Keratinocyte (primary cell): ENCODE data around the gene MRPS35. TPM values are rescaled to one million over a fixed set of nuclear protein-coding genes. Genes with fewer than 3 reads are reported as not detected.

Experiments used
- DNase-seq: peaks from one replicate; pipeline ENCODE4 v3.0.0-alpha.2; 2011; ENCODE audit warnings: low read depth, missing footprints, low spot score
- FAIRE-seq: peaks from 2 replicates; lab custom pipeline; 2011; peaks lifted over from hg19 to GRCh38; lab: Jason Lieb, UNC
- H2AFZ ChIP-seq: 2 replicates; pipeline ENCODE4 v1.6.0; 2012; ENCODE audit warnings: low read length, control low read depth, inconsistent platforms; ENCODE audit not compliant: control insufficient read depth
- H3K27ac ChIP-seq: 2 replicates; pipeline ENCODE4 v1.5.1; 2011; ENCODE audit warnings: low read length; ENCODE audit not compliant: control insufficient read depth, insufficient read depth
- H3K27me3 ChIP-seq: 3 replicates; pipeline ENCODE4 v1.6.0; 2011; ENCODE audit warnings: low read length; ENCODE audit not compliant: control insufficient read depth, insufficient read depth; ENCODE audit errors: extremely low read depth
- H3K36me3 ChIP-seq, 2 experiments: 2 replicates in 1 of 2; 3 replicates in 1 of 2; pipeline ENCODE4 v1.5.1; 2011; ENCODE audit warnings: low read length in 2 of 2, mild to moderate bottlenecking in 1 of 2; ENCODE audit not compliant: control insufficient read depth in 2 of 2, insufficient read depth in 2 of 2; ENCODE audit errors: extremely low read depth in 1 of 2
- H3K4me1 ChIP-seq: 3 replicates; pipeline ENCODE4 v1.5.1; 2011; ENCODE audit warnings: low read length; ENCODE audit not compliant: control insufficient read depth, insufficient read depth; ENCODE audit errors: extremely low read depth
- H3K4me2 ChIP-seq: 3 replicates; pipeline ENCODE4 v1.6.0; 2011; ENCODE audit warnings: low read depth, low read length; ENCODE audit not compliant: control insufficient read depth, insufficient read depth; ENCODE audit errors: extremely low read depth
- H3K4me3 ChIP-seq, 3 experiments: fragments of 200-600 bp in 1 of 3; sonication (generic) in 1 of 3; 2 replicates in 2 of 3; 3 replicates in 1 of 3; pipeline ENCODE4 v1.5.1; 2011 to 2016; ENCODE audit warnings: low read length in 3 of 3, mild to moderate bottlenecking in 3 of 3, control low read depth in 2 of 3, inconsistent platforms in 1 of 3, low read depth in 1 of 3, mixed read lengths in 1 of 3, mixed run types in 1 of 3, moderate library complexity in 1 of 3; ENCODE audit not compliant: control insufficient read depth in 2 of 3, insufficient read depth in 2 of 3; ENCODE audit errors: extremely low read depth in 1 of 3
- H3K79me2 ChIP-seq: 2 replicates; pipeline ENCODE4 v1.6.0; 2012; ENCODE audit warnings: low read length; ENCODE audit not compliant: control insufficient read depth, insufficient read depth
- H3K9ac ChIP-seq: 3 replicates; pipeline ENCODE4 v1.6.0; 2011; ENCODE audit warnings: low read length; ENCODE audit not compliant: control insufficient read depth, insufficient read depth; ENCODE audit errors: extremely low read depth
- H3K9me1 ChIP-seq: 3 replicates; pipeline ENCODE4 v1.6.0; 2011; ENCODE audit warnings: low read length; ENCODE audit not compliant: control insufficient read depth, insufficient read depth; ENCODE audit errors: extremely low read depth
- H3K9me3 ChIP-seq: 2 replicates; pipeline ENCODE4 v1.5.1; 2012; ENCODE audit warnings: low read depth, low read length; ENCODE audit not compliant: control insufficient read depth
- H4K20me1 ChIP-seq: 3 replicates; pipeline ENCODE4 v1.6.0; 2011; ENCODE audit warnings: low read length; ENCODE audit not compliant: control insufficient read depth, insufficient read depth; ENCODE audit errors: extremely low read depth
- EZH2 ChIP-seq: IDR thresholded peaks from one replicate; pipeline ENCODE4 v1.6.1; 2012; ENCODE audit warnings: inconsistent platforms, mild to moderate bottlenecking, low read length, moderate library complexity
- dilution Hi-C: fragments of 300-500 bp; cut with MboI; formaldehyde crosslinking; loops from one replicate; pipeline ENCODE4 v1.7.0; 2020; ENCODE audit warnings: low sequenced_read_pairs; ENCODE audit not compliant: extremely low pct_ligation_motif_present
- polyA plus RNA-seq, 5 experiments: library from polyadenylated mRNA; depleted of rRNA in 3 of 5; stranded (reverse) in 3 of 5; stranded (forward) in 1 of 5; unstranded in 1 of 5; fragments of >200 nt; gene quantifications; 1 replicate in 1 of 5; 2 replicates in 3 of 5; 3 replicates in 1 of 5; pipeline versions ENCODE4 v1.2.1 to v1.2.3, GENCODE V29; 2011 to 2012; ENCODE audit warnings: missing spikeins in 2 of 5, low read depth in 1 of 5, low replicate concordance in 1 of 5
- TF ChIP-seq, protein P1 (sequence below), 3 experiments: IDR thresholded peaks in 1 of 3; conservative IDR thresholded peaks in 1 of 3; optimal IDR thresholded peaks in 1 of 3; 2 replicates in 2 of 3; 3 replicates in 1 of 3; pipeline versions ENCODE3 to v1.5.1; 2011; ENCODE audit warnings: low read length in 3 of 3, mild to moderate bottlenecking in 3 of 3, moderate library complexity in 2 of 3, control low read depth in 1 of 3, inconsistent platforms in 1 of 3; ENCODE audit not compliant: insufficient read depth in 2 of 3; ENCODE audit errors: extremely low read depth in 1 of 3

Gene MRPS35
- polyA plus RNA-seq, 1 donor (not counting 4 experiments of a cell fraction or from before 2014, with no cell fraction given) = 60.1 TPM

DNA sequence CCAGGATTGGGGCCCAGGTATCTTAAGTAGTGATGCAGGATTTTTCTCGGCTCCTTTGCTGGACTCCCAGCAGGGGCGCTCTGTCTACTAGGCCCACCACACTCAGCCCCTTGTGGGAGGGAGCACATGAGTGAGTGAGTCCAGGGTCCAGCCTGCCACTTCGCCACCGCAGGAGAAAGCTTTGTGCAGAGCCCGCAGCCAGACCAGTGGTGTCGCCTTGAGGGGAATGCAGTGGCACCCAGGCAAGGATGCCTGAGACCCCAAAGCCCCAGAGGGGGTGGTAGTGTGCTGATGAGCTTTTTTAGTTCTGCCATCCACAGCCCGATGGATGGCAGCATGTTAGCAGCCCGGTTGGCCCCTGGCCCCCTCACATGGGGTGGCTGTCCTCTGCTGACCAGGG is 5.4 kb upstream of the MRPS35 start:
- H3K36me3 ChIP-seq = no peaks in the 10 kb centered on the region
- H3K27me3 ChIP-seq = no peaks in the 10 kb centered on the region
- DNase-seq = no peak
- H3K9me3 ChIP-seq = no peaks in the 10 kb centered on the region
- TF ChIP-seq EZH2 = no peak
- TF ChIP-seq, protein P1, sequence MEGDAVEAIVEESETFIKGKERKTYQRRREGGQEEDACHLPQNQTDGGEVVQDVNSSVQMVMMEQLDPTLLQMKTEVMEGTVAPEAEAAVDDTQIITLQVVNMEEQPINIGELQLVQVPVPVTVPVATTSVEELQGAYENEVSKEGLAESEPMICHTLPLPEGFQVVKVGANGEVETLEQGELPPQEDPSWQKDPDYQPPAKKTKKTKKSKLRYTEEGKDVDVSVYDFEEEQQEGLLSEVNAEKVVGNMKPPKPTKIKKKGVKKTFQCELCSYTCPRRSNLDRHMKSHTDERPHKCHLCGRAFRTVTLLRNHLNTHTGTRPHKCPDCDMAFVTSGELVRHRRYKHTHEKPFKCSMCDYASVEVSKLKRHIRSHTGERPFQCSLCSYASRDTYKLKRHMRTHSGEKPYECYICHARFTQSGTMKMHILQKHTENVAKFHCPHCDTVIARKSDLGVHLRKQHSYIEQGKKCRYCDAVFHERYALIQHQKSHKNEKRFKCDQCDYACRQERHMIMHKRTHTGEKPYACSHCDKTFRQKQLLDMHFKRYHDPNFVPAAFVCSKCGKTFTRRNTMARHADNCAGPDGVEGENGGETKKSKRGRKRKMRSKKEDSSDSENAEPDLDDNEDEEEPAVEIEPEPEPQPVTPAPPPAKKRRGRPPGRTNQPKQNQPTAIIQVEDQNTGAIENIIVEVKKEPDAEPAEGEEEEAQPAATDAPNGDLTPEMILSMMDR (optimal IDR thresholded peaks at IDR 0.05 in 1 of 3, IDR thresholded peaks at IDR 0.05 in 1 of 3, conservative IDR thresholded peaks at IDR 0.05 in 1 of 3; ENCODE audit: extremely low read depth in 1 of 3, insufficient read depth in 2 of 3, low read length in 3 of 3) = no peak
- no peak overlapping the region for H3K4me3 ChIP-seq
- H3K27ac ChIP-seq = no peak overlapping the region
- H2AFZ ChIP-seq = no peak overlapping the region
- dilution Hi-C loops = no loop called here
- no peak for FAIRE-seq
- H3K9me1 ChIP-seq = no peaks in the 10 kb centered on the region
- H3K9ac ChIP-seq = no peak overlapping the region
- no peaks in the 10 kb centered on the region for H4K20me1 ChIP-seq
- no peaks in the 10 kb centered on the region for H3K79me2 ChIP-seq
- H3K4me2 ChIP-seq = no peak overlapping the region
- H3K4me1 ChIP-seq = peaks cover 19% of the 10 kb centered on the region

DNA sequence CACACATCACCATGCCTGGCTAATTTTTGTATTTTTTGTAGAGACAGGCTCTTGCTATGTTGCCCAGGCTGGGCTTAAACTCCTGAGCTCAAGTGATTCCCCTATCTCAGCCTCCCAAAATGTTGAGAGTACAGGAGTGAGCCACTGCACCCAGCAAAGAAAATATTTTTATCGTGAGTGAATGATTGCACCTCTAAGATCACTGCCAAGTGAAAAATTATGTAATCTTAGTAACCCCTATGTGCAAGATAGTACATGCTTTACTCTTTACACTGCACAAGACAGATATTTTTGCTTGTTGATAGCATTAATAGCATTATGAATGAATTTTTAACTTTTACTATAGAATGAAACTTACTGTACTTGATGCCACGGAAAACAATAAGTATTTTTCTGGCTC is 3.4 kb upstream of the MRPS35 start:
- Histone ChIP-seq H3K9ac (no peak overlapping the region), H3K9me3 (no peaks in the 10 kb centered on the region), H3K27me3 (no peaks in the 10 kb centered on the region), H4K20me1 (no peaks in the 10 kb centered on the region), H3K36me3 (no peaks in the 10 kb centered on the region), H3K4me3 (no peak overlapping the region), H3K27ac (no peak overlapping the region), H3K79me2 (peaks cover 16% of the 10 kb centered on the region), H3K9me1 (no peaks in the 10 kb centered on the region), H3K4me1 (peaks cover 26% of the 10 kb centered on the region), H3K4me2 (peak overlapping the region; percentile 45), H2AFZ (no peak overlapping the region)
- no peak for DNase-seq
- TF ChIP-seq, protein P1 (optimal IDR thresholded peaks at IDR 0.05 in 1 of 3, IDR thresholded peaks at IDR 0.05 in 1 of 3, conservative IDR thresholded peaks at IDR 0.05 in 1 of 3; ENCODE audit: extremely low read depth in 1 of 3, insufficient read depth in 2 of 3, low read length in 3 of 3) = no peak
- TF ChIP-seq EZH2 = no peak
- FAIRE-seq = no peak
- dilution Hi-C loops = no loop called here
